ENCODE results near the gene RAVER1. TPM values are rescaled to one million over a fixed set of nuclear protein-coding genes. Genes with fewer than 3 reads are reported as not detected.

The RAVER1 gene
- total and polyA plus RNA-seq, 2 of the 13 experiments (the other 11 are each of a cell fraction or from before 2014, with no cell fraction given) = 3.6 to 7.9 TPM

DNA sequence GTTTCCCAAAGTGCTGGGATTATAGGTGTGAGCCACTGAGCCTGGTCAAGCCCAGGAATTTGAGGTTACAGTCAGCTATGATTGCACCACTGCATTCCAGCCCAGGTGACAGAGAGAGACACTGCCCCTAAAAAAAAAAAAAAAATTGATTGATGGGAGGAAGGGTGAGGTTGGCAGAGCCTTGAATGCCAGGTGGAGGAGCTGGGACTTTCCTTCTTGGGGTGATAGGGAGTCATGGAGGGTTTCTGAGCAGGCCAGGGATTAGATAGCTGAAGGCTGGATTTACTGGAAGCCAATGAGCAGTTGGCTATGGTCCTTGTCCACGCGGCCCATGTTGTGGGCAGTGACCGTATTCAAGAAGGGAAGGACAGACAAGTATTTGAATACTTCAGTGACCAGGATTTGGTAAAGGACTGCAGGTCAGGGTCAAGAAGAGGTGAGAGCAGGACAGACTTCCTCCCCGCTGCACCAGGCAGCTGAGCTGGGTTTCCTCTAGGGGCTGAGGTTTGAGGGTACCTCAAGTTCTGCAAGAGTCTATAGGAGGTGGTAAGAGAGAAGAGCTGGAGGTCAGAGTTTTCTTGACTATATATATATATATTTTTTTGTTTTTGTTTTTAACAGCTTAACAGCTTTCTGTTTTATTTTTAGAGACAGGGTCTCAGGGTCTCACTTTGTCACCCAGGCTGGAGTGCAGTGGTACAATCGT, 53.4 kb downstream of the RAVER1 start:
- intact Hi-C loops (cut with micrococcal nuclease; ENCODE audit: unreplicated experiment) (no loop called here), in situ Hi-C loops (cut with HindIII; ENCODE audit: extremely low pct_ligation_motif_present, low pct_unique_long_range_greater_than_20kb) (no loop called here)
- BruUV-seq (replicated peaks) = no TSS peak
- ChIA-PET POLR2A (interaction anchor here (0.8 to 3.3 kb wide), 3 partner anchors 9 to 11 kb away, joined by 4 to 23 read pairs (median 8); partner anchors contain the start of genes ICAM1 and ICAM5), CTCF (ENCODE audit: low intra/inter-chr PET ratio, low total read pairs) (no interaction called here)
- no peak overlapping the region for H3K4me3 ChIP-seq (replicated peaks in 1 of 3; ENCODE audit: insufficient read depth in 1 of 3, low read depth in 2 of 3, low read length in 3 of 3)
- H2AFZ ChIP-seq (ENCODE audit: low read length) = no peak overlapping the region
- H3K4me2 ChIP-seq (ENCODE audit: low read depth, low read length) = no peak overlapping the region
- TF ChIP-seq MEIS2 (CRISPR knock-in tag; IDR thresholded peaks at IDR 0.05) (no peak), ZNF777 (CRISPR knock-in tag; IDR thresholded peaks at IDR 0.05) (no peak), RORA (CRISPR knock-in tag; IDR thresholded peaks at IDR 0.05) (no peak), TMF1 (CRISPR knock-in tag; IDR thresholded peaks at IDR 0.05; ENCODE audit: low read depth) (no peak), NFE2L2 (IDR thresholded peaks at IDR 0.05; ENCODE audit: low read length) (no peak), ZNF614 (CRISPR knock-in tag; IDR thresholded peaks at IDR 0.05; ENCODE audit: borderline replicate concordance) (no peak), HMGXB3 (CRISPR knock-in tag; IDR thresholded peaks at IDR 0.05; ENCODE audit: borderline replicate concordance) (no peak), MTA1 (CRISPR knock-in tag; IDR thresholded peaks at IDR 0.05; ENCODE audit: borderline replicate concordance) (no peak), SOX13 (IDR thresholded peaks at IDR 0.05) (no peak), SOX13 (CRISPR knock-in tag; conservative IDR thresholded peaks at IDR 0.05 in 1 of 2, IDR thresholded peaks at IDR 0.05 in 1 of 2) (no peak), CCAR2 (optimal IDR thresholded peaks at IDR 0.05; ENCODE audit: low read depth, low read length) (no peak)
- TF ChIP-seq, protein P1, sequence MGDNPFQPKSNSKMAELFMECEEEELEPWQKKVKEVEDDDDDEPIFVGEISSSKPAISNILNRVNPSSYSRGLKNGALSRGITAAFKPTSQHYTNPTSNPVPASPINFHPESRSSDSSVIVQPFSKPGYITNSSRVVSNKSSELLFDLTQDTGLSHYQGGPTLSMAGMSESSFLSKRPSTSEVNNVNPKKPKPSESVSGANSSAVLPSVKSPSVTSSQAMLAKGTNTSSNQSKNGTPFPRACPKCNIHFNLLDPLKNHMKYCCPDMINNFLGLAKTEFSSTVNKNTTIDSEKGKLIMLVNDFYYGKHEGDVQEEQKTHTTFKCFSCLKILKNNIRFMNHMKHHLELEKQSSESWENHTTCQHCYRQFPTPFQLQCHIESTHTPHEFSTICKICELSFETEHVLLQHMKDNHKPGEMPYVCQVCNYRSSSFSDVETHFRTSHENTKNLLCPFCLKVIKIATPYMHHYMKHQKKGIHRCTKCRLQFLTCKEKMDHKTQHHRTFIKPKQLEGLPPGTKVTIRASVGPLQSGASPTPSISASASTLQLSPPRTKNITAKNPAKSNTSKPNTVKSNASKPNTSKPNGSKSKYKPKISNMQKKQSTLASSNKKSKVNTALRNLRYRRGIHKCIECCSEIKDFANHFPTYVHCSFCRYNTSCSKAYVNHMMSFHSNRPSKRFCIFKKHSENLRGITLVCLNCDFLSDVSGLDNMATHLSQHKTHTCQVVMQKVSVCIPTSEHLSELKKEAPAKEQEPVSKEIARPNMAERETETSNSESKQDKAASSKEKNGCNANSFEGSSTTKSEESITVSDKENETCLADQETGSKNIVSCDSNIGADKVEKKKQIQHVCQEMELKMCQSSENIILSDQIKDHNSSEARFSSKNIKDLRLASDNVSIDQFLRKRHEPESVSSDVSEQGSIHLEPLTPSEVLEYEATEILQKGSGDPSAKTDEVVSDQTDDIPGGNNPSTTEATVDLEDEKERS (CRISPR knock-in tag; IDR thresholded peaks at IDR 0.05) = no peak
- DNase-seq (ENCODE audit: low spot score) = no peak
- WGBS (ENCODE audit: low lambda C conversion rate) = over 99% methylated on average over 5 of the region's 5 CpGs
- no peaks in the 10 kb centered on the region for H3K4me1 ChIP-seq (ENCODE audit: insufficient read depth, low read length)
- peaks cover 3% of the 10 kb centered on the region; the same call in 1 of the 2 replicates for H4K20me1 ChIP-seq (ENCODE audit: insufficient read depth, low read length)
- no peaks in the 10 kb centered on the region for H3K79me2 ChIP-seq (ENCODE audit: insufficient read depth, low read length)
- H3K9ac ChIP-seq (ENCODE audit: insufficient read depth, low read depth, low read length) = no peak overlapping the region
- no peak for FAIRE-seq
- no peak overlapping the region for H3K27ac ChIP-seq (ENCODE audit: extremely low read length, insufficient read depth, low read length)
- H3K27me3 ChIP-seq (ENCODE audit: control insufficient read depth in 1 of 2, insufficient read depth in 2 of 2, low read length in 2 of 2) = no peaks in the 10 kb centered on the region
- H3K9me3 ChIP-seq (ENCODE audit: low read length) = no peaks in the 10 kb centered on the region
- ATAC-seq = no peak
- peaks cover 21 to 46% of the 10 kb centered on the region in 2 experiments; a peak in 4 of 5 replicates for H3K36me3 ChIP-seq (replicated peaks in 1 of 2; ENCODE audit: control insufficient read depth in 1 of 2, insufficient read depth in 2 of 2, low read length in 2 of 2)

All from HepG2 (cell line).